ENCODE data around the gene PRICKLE4.

Gene PRICKLE4

GRCh38 chr6:41750374-41750773, 30.2 kb upstream of the PRICKLE4 start:
- H3K4me1 Mint-ChIP-seq = no peaks in the 10 kb centered on the region
- no peaks in the 10 kb centered on the region for H3K36me3 Mint-ChIP-seq (ENCODE audit: low read depth)
- TF ChIP-seq, protein P1, sequence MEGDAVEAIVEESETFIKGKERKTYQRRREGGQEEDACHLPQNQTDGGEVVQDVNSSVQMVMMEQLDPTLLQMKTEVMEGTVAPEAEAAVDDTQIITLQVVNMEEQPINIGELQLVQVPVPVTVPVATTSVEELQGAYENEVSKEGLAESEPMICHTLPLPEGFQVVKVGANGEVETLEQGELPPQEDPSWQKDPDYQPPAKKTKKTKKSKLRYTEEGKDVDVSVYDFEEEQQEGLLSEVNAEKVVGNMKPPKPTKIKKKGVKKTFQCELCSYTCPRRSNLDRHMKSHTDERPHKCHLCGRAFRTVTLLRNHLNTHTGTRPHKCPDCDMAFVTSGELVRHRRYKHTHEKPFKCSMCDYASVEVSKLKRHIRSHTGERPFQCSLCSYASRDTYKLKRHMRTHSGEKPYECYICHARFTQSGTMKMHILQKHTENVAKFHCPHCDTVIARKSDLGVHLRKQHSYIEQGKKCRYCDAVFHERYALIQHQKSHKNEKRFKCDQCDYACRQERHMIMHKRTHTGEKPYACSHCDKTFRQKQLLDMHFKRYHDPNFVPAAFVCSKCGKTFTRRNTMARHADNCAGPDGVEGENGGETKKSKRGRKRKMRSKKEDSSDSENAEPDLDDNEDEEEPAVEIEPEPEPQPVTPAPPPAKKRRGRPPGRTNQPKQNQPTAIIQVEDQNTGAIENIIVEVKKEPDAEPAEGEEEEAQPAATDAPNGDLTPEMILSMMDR (IDR thresholded peaks at IDR 0.05; ENCODE audit: unreplicated experiment in 3 of 3) = no peak
- H3K9me3 Mint-ChIP-seq = no peaks in the 10 kb centered on the region
- H3K4me3 Mint-ChIP-seq = no peak overlapping the region
- H3K27ac Mint-ChIP-seq = no peak overlapping the region
- peaks cover 6% of the 10 kb centered on the region for H3K27me3 Mint-ChIP-seq (ENCODE audit: low read depth)

DNA sequence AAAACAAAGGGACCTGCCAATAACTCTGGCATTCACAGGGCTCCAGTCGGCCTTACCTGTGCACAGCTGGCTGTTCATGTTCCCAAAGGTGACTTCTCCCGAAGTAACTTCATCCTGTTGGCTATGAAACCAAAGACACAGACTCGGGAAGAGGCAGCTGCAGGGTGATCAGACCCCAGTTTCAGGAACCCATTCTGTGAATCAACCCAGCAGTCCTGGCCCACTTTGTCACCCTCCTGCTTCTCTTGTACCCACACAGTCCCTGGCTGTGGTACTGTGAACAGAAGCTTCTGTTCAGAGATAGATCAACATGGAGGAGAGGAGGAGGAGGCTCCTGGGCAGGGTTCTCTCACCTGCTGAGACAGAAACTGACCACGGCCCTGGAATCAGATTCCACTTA, 24.7 kb upstream of the PRICKLE4 start:
- no peak overlapping the region for H3K4me3 Mint-ChIP-seq
- no peak overlapping the region for H3K27ac Mint-ChIP-seq
- peaks cover 12% of the 10 kb centered on the region for H3K27me3 Mint-ChIP-seq (ENCODE audit: low read depth)
- TF ChIP-seq, protein P1 (IDR thresholded peaks at IDR 0.05; ENCODE audit: unreplicated experiment in 3 of 3) = no peak
- peaks cover 12% of the 10 kb centered on the region for H3K4me1 Mint-ChIP-seq
- H3K36me3 Mint-ChIP-seq (ENCODE audit: low read depth) = no peaks in the 10 kb centered on the region
- H3K9me3 Mint-ChIP-seq = no peaks in the 10 kb centered on the region

DNA sequence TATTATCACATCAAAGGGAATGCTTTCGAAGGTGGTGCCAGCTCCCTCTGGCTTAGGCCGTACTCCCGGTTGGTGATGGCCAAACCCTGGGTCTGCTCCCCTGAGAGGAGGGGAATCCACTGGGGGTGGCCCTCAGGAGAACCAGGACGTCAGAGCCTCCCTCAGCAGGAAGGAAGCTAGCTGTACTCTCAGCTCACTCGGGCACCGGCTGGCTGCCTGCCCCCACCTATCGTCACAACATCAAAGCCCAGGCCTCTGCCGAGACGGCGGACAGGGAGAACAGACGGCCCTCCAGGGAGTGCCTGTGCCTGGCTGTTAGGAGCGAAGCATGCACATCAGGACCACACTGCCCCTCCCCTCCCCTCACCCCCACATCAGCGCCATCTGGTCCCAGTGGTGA, 24.2 kb upstream of the PRICKLE4 start:
- H3K4me3 Mint-ChIP-seq = no peak overlapping the region
- H3K27ac Mint-ChIP-seq = no peak overlapping the region
- H3K27me3 Mint-ChIP-seq (ENCODE audit: low read depth) = peaks cover 12% of the 10 kb centered on the region
- H3K9me3 Mint-ChIP-seq = no peaks in the 10 kb centered on the region
- TF ChIP-seq, protein P1 (IDR thresholded peaks at IDR 0.05; ENCODE audit: unreplicated experiment in 3 of 3) = no peak
- H3K4me1 Mint-ChIP-seq = peaks cover 12% of the 10 kb centered on the region
- H3K36me3 Mint-ChIP-seq (ENCODE audit: low read depth) = no peaks in the 10 kb centered on the region

GRCh38 chr6:41757271-41757670, 23.3 kb upstream of the PRICKLE4 start:
- Mint-ChIP-seq H3K27ac (no peak overlapping the region), H3K4me3 (no peak overlapping the region), H3K4me1 (peaks cover 12% of the 10 kb centered on the region), H3K27me3 (ENCODE audit: low read depth) (peaks cover 10% of the 10 kb centered on the region), H3K9me3 (no peaks in the 10 kb centered on the region), H3K36me3 (ENCODE audit: low read depth) (no peaks in the 10 kb centered on the region)
- TF ChIP-seq, protein P1 (IDR thresholded peaks at IDR 0.05; ENCODE audit: unreplicated experiment in 3 of 3) = no peak

- H3K36me3 Mint-ChIP-seq (ENCODE audit: low read depth) = no peaks in the 10 kb centered on the region
- H3K9me3 Mint-ChIP-seq = no peaks in the 10 kb centered on the region
- H3K27me3 Mint-ChIP-seq (ENCODE audit: low read depth) = peaks cover 10% of the 10 kb centered on the region
- TF ChIP-seq, protein P1 (IDR thresholded peaks at IDR 0.05; ENCODE audit: unreplicated experiment in 3 of 3) = no peak
- peaks cover 12% of the 10 kb centered on the region for H3K4me1 Mint-ChIP-seq
- H3K4me3 Mint-ChIP-seq = no peak overlapping the region
- H3K27ac Mint-ChIP-seq = peak overlapping the region; percentile 25 to 31 (median 25)
Observed at GRCh38 chr6:41757931-41758640, 22.5 kb upstream of the PRICKLE4 start.

- peak overlapping the region in 2 of 3 experiments; percentile 25 to 31 for H3K27ac Mint-ChIP-seq
- H3K9me3 Mint-ChIP-seq = no peaks in the 10 kb centered on the region
- H3K4me1 Mint-ChIP-seq = peaks cover 12% of the 10 kb centered on the region
- TF ChIP-seq, protein P1 (IDR thresholded peaks at IDR 0.05; ENCODE audit: unreplicated experiment in 3 of 3) = no peak
- H3K36me3 Mint-ChIP-seq (ENCODE audit: low read depth) = no peaks in the 10 kb centered on the region
- H3K27me3 Mint-ChIP-seq (ENCODE audit: low read depth) = peaks cover 14% of the 10 kb centered on the region
- no peak overlapping the region for H3K4me3 Mint-ChIP-seq
Observed at GRCh38 chr6:41758641-41759035, 21.9 kb upstream of the PRICKLE4 start.

All from nephron (organoid).